Trophoblast cell (in vitro differentiated cells and primary cell): ENCODE data around the gene FMNL2.

ENCODE experiments used
- DNase-seq, 2 donors: peaks; one replicate each; pipeline ENCODE4 v3.0.0-alpha.2; 2016
- H2AFZ ChIP-seq: 2 replicates; pipeline ENCODE4 v1.6.1; 2013; ENCODE audit warnings: low read length, moderate library complexity, mild to moderate bottlenecking; ENCODE audit not compliant: insufficient read depth, poor library complexity
- H2AK5ac ChIP-seq: 2 replicates; pipeline ENCODE4 v1.6.1; 2013; ENCODE audit warnings: mild to moderate bottlenecking, low read length
- H2BK120ac ChIP-seq: 2 replicates; pipeline ENCODE4 v1.6.1; 2013; ENCODE audit warnings: low read length, mild to moderate bottlenecking, moderate library complexity; ENCODE audit not compliant: insufficient read depth, poor library complexity
- H2BK12ac ChIP-seq: 2 replicates; pipeline ENCODE4 v1.6.1; 2013; ENCODE audit warnings: mild to moderate bottlenecking, low read length, moderate library complexity
- H2BK5ac ChIP-seq: 2 replicates; pipeline ENCODE4 v1.6.1; 2013; ENCODE audit warnings: low read length, low read depth, moderate library complexity, mild to moderate bottlenecking; ENCODE audit not compliant: poor library complexity
- H3K14ac ChIP-seq: 2 replicates; pipeline ENCODE4 v1.6.1; 2013; ENCODE audit warnings: mild to moderate bottlenecking, low read length
- H3K18ac ChIP-seq: 2 replicates; pipeline ENCODE4 v1.6.1; 2013; ENCODE audit warnings: mild to moderate bottlenecking, low read length
- H3K23ac ChIP-seq: 2 replicates; pipeline ENCODE4 v1.6.1; 2013; ENCODE audit warnings: low read length
- H3K27ac ChIP-seq: 2 replicates; pipeline ENCODE4 v1.5.1; 2013; ENCODE audit warnings: low read depth, mild to moderate bottlenecking, inconsistent platforms, low read length, moderate library complexity
- H3K27me3 ChIP-seq: 2 replicates; pipeline ENCODE4 v1.6.1; 2013; ENCODE audit warnings: inconsistent platforms, mild to moderate bottlenecking, low read length, moderate library complexity; ENCODE audit not compliant: insufficient read depth
- H3K36me3 ChIP-seq, 2 experiments: 1 replicate in 1 of 2; 2 replicates in 1 of 2; pipeline ENCODE4 v1.6.1; 2013; ENCODE audit warnings: low read length in 2 of 2, mild to moderate bottlenecking in 2 of 2, moderate library complexity in 1 of 2; ENCODE audit not compliant: insufficient read depth in 2 of 2, control insufficient read depth in 1 of 2
- H3K4ac ChIP-seq: 2 replicates; pipeline ENCODE4 v1.6.1; 2013; ENCODE audit warnings: low read depth, mild to moderate bottlenecking, low read length, moderate library complexity
- H3K4me1 ChIP-seq, 2 experiments: 1 replicate in 1 of 2; 2 replicates in 1 of 2; pipeline ENCODE4 v1.6.1; 2013; ENCODE audit warnings: low read length in 2 of 2, mild to moderate bottlenecking in 2 of 2, moderate library complexity in 1 of 2; ENCODE audit not compliant: insufficient read depth in 2 of 2, control insufficient read depth in 1 of 2
- H3K4me2 ChIP-seq: 2 replicates; pipeline ENCODE4 v1.6.1; 2013; ENCODE audit warnings: inconsistent platforms, mild to moderate bottlenecking, low read length, moderate library complexity
- H3K4me3 ChIP-seq: 2 replicates; pipeline ENCODE4 v1.5.1; 2013; ENCODE audit warnings: mild to moderate bottlenecking, low read depth, low read length, inconsistent platforms
- H3K79me1 ChIP-seq: one replicate; pipeline ENCODE4 v1.6.1; 2013; ENCODE audit warnings: low read length
- H3K79me2 ChIP-seq: 2 replicates; pipeline ENCODE4 v1.6.1; 2013; ENCODE audit warnings: low read length, mild to moderate bottlenecking; ENCODE audit not compliant: control insufficient read depth, insufficient read depth, poor library complexity
- H3K9ac ChIP-seq: 2 replicates; pipeline ENCODE4 v1.6.1; 2013; ENCODE audit warnings: mild to moderate bottlenecking, low read length
- H3K9me3 ChIP-seq: 2 replicates; pipeline ENCODE4 v1.6.1; 2013; ENCODE audit warnings: low read depth, mild to moderate bottlenecking, control low read depth, inconsistent platforms, low read length; ENCODE audit not compliant: insufficient read depth
- H4K12ac ChIP-seq: 2 replicates; pipeline ENCODE4 v1.6.1; 2013; ENCODE audit warnings: low read depth, mild to moderate bottlenecking, low read length, moderate library complexity
- H4K8ac ChIP-seq: 2 replicates; pipeline ENCODE4 v1.6.1; 2013; ENCODE audit warnings: low read depth, mild to moderate bottlenecking, low read length, moderate library complexity
- H4K91ac ChIP-seq: one replicate; pipeline ENCODE4 v1.6.1; 2013; ENCODE audit warnings: low read depth, mild to moderate bottlenecking, low read length, moderate library complexity
- WGBS: extraction: QIAGEN DNeasy Blood & Tissue Kit; methylation state at CpG from one replicate; pipeline ENCODE4 v1.1.7; 2013; ENCODE audit warnings: missing lambda C conversion rate; ENCODE audit not compliant: insufficient read length, insufficient coverage; ENCODE audit errors: extremely low coverage; 5-methylcytosine and 5-hydroxymethylcytosine counted together

FMNL2 gene

DNA sequence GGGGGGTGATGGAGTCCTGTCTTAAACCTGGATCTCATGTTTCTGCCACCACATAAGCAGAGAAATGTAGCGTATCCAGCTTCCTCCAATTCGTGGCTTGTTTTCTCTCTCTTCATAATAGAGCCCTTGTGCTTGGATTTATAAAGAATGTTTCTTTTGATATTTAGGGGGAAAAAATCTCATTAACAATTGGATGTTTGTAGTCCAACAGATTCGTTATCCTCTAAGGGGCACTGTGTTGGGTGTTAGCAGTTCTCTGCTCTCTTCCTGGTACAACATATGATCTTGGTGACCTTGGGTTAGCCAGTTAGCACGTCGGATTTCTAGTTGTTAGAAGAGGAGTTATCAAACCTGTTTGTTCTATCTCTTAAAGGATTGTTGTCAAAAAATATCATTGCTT lies 127.8 kb downstream of the FMNL2 start:
- no peak overlapping the region for H2BK5ac ChIP-seq
- no peaks in the 10 kb centered on the region for H3K79me2 ChIP-seq
- no peak for DNase-seq
- H4K12ac ChIP-seq: no peak overlapping the region
- WGBS: no CpG with 5 or more reads among the region's 5 CpGs
- H3K9me3 ChIP-seq: no peaks in the 10 kb centered on the region
- H3K23ac ChIP-seq: no peak overlapping the region
- H3K14ac ChIP-seq: no peak overlapping the region
- no peaks in the 10 kb centered on the region for H3K79me1 ChIP-seq
- H3K27ac ChIP-seq: no peak overlapping the region
- no peak overlapping the region for H2AK5ac ChIP-seq
- no peak overlapping the region for H4K91ac ChIP-seq
- no peak overlapping the region for H3K4me3 ChIP-seq
- H3K4me2 ChIP-seq: no peak overlapping the region
- peaks cover 5 to 12% of the 10 kb centered on the region in 2 experiments for H3K4me1 ChIP-seq
- H4K8ac ChIP-seq: no peak overlapping the region
- no peaks in the 10 kb centered on the region for H3K27me3 ChIP-seq
- no peak overlapping the region for H3K18ac ChIP-seq
- no peak overlapping the region for H2BK12ac ChIP-seq
- H2BK120ac ChIP-seq: no peak overlapping the region
- no peaks in the 10 kb centered on the region for H3K36me3 ChIP-seq
- no peak overlapping the region for H2AFZ ChIP-seq
- no peak overlapping the region for H3K4ac ChIP-seq
- no peak overlapping the region for H3K9ac ChIP-seq

DNA sequence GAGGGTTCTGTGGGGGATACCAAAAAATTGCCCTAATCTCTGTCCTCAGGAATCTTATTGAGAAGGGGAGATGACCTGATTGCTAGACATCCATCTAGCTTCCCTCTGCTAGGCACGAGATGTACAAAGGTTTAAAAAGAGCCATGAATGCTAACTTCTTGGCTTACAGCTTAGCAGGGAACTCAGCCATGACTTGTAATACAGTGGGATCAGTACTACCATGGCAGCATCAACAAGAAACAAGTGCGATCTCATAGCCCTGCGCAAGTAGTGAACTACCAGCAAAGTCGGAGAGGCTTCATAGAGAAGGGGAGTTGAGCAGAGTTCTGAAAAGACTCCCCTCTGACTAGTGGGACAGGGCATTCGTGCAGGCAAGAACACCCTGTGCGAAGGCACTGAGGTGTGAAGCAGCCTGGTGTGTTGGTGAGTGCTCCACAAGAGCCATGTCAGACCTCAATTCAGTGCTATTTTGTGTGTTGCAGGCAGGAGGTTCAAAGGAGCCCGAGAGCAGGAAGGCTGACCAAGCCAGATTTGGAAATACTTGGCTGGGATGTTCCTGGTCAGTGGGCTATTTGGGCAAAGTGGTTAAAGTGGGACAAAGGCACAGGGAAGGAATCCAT lies 130.0 kb downstream of the FMNL2 start:
- no peaks in the 10 kb centered on the region for H3K79me1 ChIP-seq
- H3K9me3 ChIP-seq: no peaks in the 10 kb centered on the region
- H2AK5ac ChIP-seq: no peak overlapping the region
- no peak overlapping the region for H3K4me2 ChIP-seq
- H4K91ac ChIP-seq: no peak overlapping the region
- H3K4me3 ChIP-seq: no peak overlapping the region
- H4K12ac ChIP-seq: no peak overlapping the region
- no peaks in the 10 kb centered on the region for H3K27me3 ChIP-seq
- H3K9ac ChIP-seq: no peak overlapping the region
- no peak overlapping the region for H4K8ac ChIP-seq
- H3K18ac ChIP-seq: no peak overlapping the region
- H3K14ac ChIP-seq: no peak overlapping the region
- peaks cover 5 to 15% of the 10 kb centered on the region in 2 experiments for H3K4me1 ChIP-seq
- DNase-seq: no peak
- WGBS: no CpG with 5 or more reads among the region's 7 CpGs
- no peaks in the 10 kb centered on the region for H3K79me2 ChIP-seq
- H3K27ac ChIP-seq: no peak overlapping the region
- H3K36me3 ChIP-seq: no peaks in the 10 kb centered on the region
- peak overlapping the region; percentile 27 for H2BK120ac ChIP-seq
- H3K4ac ChIP-seq: no peak overlapping the region
- H3K23ac ChIP-seq: no peak overlapping the region
- H2BK12ac ChIP-seq: peak overlapping the region; percentile 2
- H2BK5ac ChIP-seq: no peak overlapping the region
- no peak overlapping the region for H2AFZ ChIP-seq

DNA sequence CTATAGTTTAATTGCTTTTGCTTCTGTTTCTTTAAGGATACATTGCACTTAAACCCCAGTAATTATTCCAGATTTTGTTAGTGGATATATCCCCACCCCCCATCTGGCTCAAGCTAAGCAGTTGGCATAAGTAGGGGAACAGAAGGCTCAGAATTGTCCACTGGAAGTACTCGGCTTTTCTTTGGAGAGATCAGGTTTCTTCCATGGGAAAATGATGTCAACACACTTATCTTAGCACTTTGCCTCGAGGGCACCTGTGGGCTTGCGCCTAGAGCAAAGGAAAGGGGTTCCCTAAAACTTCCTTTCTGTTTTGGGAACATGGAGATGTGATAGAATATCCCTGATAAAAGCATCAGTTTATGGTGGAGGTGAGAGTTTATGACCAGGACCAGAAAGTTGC lies 130.6 kb downstream of the FMNL2 start:
- no peaks in the 10 kb centered on the region for H3K9me3 ChIP-seq
- H4K8ac ChIP-seq: no peak overlapping the region
- H3K18ac ChIP-seq: no peak overlapping the region
- H3K79me1 ChIP-seq: no peaks in the 10 kb centered on the region
- H3K9ac ChIP-seq: no peak overlapping the region
- no peak overlapping the region for H2BK120ac ChIP-seq
- H3K36me3 ChIP-seq: no peaks in the 10 kb centered on the region
- WGBS: no CpG with 5 or more reads among the region's 3 CpGs
- H3K27ac ChIP-seq: no peak overlapping the region
- no peak overlapping the region for H4K12ac ChIP-seq
- peak; percentile 46 to 75 for DNase-seq
- H2AK5ac ChIP-seq: no peak overlapping the region
- no peak overlapping the region for H3K14ac ChIP-seq
- no peaks in the 10 kb centered on the region for H3K79me2 ChIP-seq
- no peak overlapping the region for H2BK5ac ChIP-seq
- no peak overlapping the region for H3K4me3 ChIP-seq
- peaks cover 5 to 15% of the 10 kb centered on the region in 2 experiments for H3K4me1 ChIP-seq
- H3K27me3 ChIP-seq: no peaks in the 10 kb centered on the region
- H3K23ac ChIP-seq: no peak overlapping the region
- no peak overlapping the region for H2AFZ ChIP-seq
- H2BK12ac ChIP-seq: no peak overlapping the region
- no peak overlapping the region for H4K91ac ChIP-seq
- H3K4ac ChIP-seq: no peak overlapping the region
- H3K4me2 ChIP-seq: no peak overlapping the region

DNA sequence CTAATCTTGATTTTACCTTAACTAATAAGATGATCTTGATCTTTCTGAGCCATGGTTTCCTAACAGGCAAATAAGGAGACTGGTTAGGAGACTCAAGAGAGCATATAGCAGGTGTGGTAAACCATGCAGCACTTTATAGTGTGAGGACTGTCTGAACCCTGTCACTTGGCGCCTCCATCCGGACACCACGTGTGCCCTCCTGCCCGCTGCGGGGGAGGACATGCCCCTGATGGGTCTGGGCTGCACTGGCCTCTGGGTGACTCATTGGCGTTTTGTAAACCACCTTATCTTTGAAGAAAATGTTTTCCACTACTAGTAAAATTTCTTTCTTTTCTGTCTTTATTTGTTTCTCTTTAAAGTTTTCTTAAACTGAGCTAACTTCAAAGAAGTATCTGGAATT lies 131.1 kb downstream of the FMNL2 start:
- H3K18ac ChIP-seq: no peak overlapping the region
- no peak overlapping the region for H4K12ac ChIP-seq
- no CpG with 5 or more reads among the region's 6 CpGs for WGBS
- no peaks in the 10 kb centered on the region for H3K79me1 ChIP-seq
- H3K4me1 ChIP-seq: peaks cover 5 to 15% of the 10 kb centered on the region in 2 experiments
- H4K91ac ChIP-seq: no peak overlapping the region
- H4K8ac ChIP-seq: no peak overlapping the region
- H3K14ac ChIP-seq: no peak overlapping the region
- H3K4me2 ChIP-seq: no peak overlapping the region
- H2BK120ac ChIP-seq: no peak overlapping the region
- H3K4ac ChIP-seq: no peak overlapping the region
- no peak overlapping the region for H2BK12ac ChIP-seq
- H3K4me3 ChIP-seq: no peak overlapping the region
- no peak overlapping the region for H2AK5ac ChIP-seq
- H3K23ac ChIP-seq: no peak overlapping the region
- no peak overlapping the region for H2AFZ ChIP-seq
- H3K36me3 ChIP-seq: no peaks in the 10 kb centered on the region
- no peaks in the 10 kb centered on the region for H3K27me3 ChIP-seq
- no peaks in the 10 kb centered on the region for H3K79me2 ChIP-seq
- DNase-seq: peak; percentile 82 to 86
- H3K9me3 ChIP-seq: no peaks in the 10 kb centered on the region
- no peak overlapping the region for H3K9ac ChIP-seq
- no peak overlapping the region for H3K27ac ChIP-seq
- H2BK5ac ChIP-seq: no peak overlapping the region
